Spleen (tissue), 11 donors: ENCODE data around the gene TTLL9. TPM values are rescaled to one million over a fixed set of nuclear protein-coding genes. Genes with fewer than 3 reads are reported as not detected.
A peak's percentile ranks its signal among the peaks of the same experiment; 100 is the strongest.

Source experiments
- DNase-seq: peaks from one replicate; pipeline ENCODE4 v3.0.0-alpha.2; 2020
- H3K27ac ChIP-seq, 8 donors: fragments of 200-600 bp; sonication (generic) in 7 of 8; 1 replicate in 4 of 8; 2 replicates in 4 of 8; pipeline versions ENCODE4 v1.5.0 to v1.8.0; 2016 to 2021; ENCODE audit warnings: inconsistent platforms in 4 of 8, mild to moderate bottlenecking in 4 of 8, moderate library complexity in 1 of 8
- H3K27me3 ChIP-seq, 7 donors: fragments of 200-600 bp; sonication (generic) in 6 of 7; replicated peaks in 1 of 7; 1 replicate in 4 of 7; 2 replicates in 3 of 7; pipeline versions ENCODE4 v1.5.0 to v1.8.0; 2016 to 2021; ENCODE audit warnings: inconsistent platforms in 3 of 7, mild to moderate bottlenecking in 1 of 7
- H3K36me3 ChIP-seq, 6 donors: fragments of 200-600 bp; sonication (generic) in 5 of 6; 1 replicate in 4 of 6; 2 replicates in 2 of 6; pipeline versions ENCODE4 v1.5.0 to v1.8.0; 2016 to 2021; ENCODE audit warnings: inconsistent platforms in 2 of 6
- H3K4me1 ChIP-seq, 6 donors: fragments of 200-600 bp; sonication (generic) in 5 of 6; 1 replicate in 3 of 6; 2 replicates in 3 of 6; pipeline versions ENCODE4 v1.5.0 to v1.8.0; 2016 to 2021; ENCODE audit warnings: inconsistent platforms in 3 of 6
- H3K4me3 ChIP-seq, 8 donors: fragments of 200-600 bp; sonication (generic) in 7 of 8; 1 replicate in 4 of 8; 2 replicates in 4 of 8; pipeline versions ENCODE4 v1.5.0 to v1.8.0; 2016 to 2021; ENCODE audit warnings: inconsistent platforms in 4 of 8, mild to moderate bottlenecking in 4 of 8, moderate library complexity in 2 of 8
- H3K9me3 ChIP-seq, 8 donors: fragments of 200-600 bp; sonication (generic) in 7 of 8; 1 replicate in 4 of 8; 2 replicates in 4 of 8; pipeline versions ENCODE4 v1.5.0 to v1.8.0; 2016 to 2021; ENCODE audit warnings: inconsistent platforms in 4 of 8
- POLR2A ChIP-seq, 3 donors: fragments of 450-650 bp; IDR thresholded peaks; one replicate each; pipeline ENCODE4 v1.5.1; 2017; ENCODE audit warnings: antibody characterized with exemption in 3 of 3, mild to moderate bottlenecking in 1 of 3
- POLR2AphosphoS5 ChIP-seq, 3 donors: sonication (generic); formaldehyde crosslinking; IDR thresholded peaks; one replicate each; pipeline ENCODE4 v1.5.1; 2017; ENCODE audit warnings: antibody characterized with exemption in 3 of 3
- WGBS, 5 donors: extraction: QIAGEN DNeasy Blood & Tissue Kit in 3 of 5; methylation state at CpG; one replicate each; pipeline versions ENCODE4 v1.1.5 to v1.1.7; 2013 to 2018; 5-methylcytosine and 5-hydroxymethylcytosine counted together
- intact Hi-C: fragments of 100-400 bp; cut with DNase I; formaldehyde crosslinking; loops from one replicate; pipeline ENCODE4 v1.15.0; 2023; ENCODE audit warnings: low total_unique reads
- polyA plus RNA-seq, 3 donors: library from polyadenylated mRNA; stranded (reverse); fragments of 200-250 nt; gene quantifications; one replicate each; pipeline ENCODE4 v1.2.1, GENCODE V29; 2013
- total RNA-seq, 7 donors: library from RNA; depleted of rRNA in 3 of 7; stranded (reverse); fragments of >200 nt in 3 of 7; fragmentation: NEBNext Ultra II Directional in 4 of 7; extraction: Animal tissue kit (Norgen Biotek cat#: 25700) in 4 of 7; gene quantifications; one replicate each; pipeline versions ENCODE4 v1.1.0 to v1.2.1, GENCODE V29; 2016 to 2021
- TF ChIP-seq, protein P1 (sequence below), 11 experiments: fragments of 200-600 bp in 7 of 11; fragments of 450-650 bp in 4 of 11; sonication (generic) in 4 of 11; IDR thresholded peaks in 8 of 11; conservative IDR thresholded peaks in 3 of 11; 1 replicate in 7 of 11; 2 replicates in 4 of 11; pipeline versions ENCODE4 v1.4.0 to v1.8.0; 2016 to 2021; ENCODE audit warnings: antibody characterized with exemption in 11 of 11, inconsistent platforms in 4 of 11, mild to moderate bottlenecking in 1 of 11
- donor health status: healthy with polysubstance abuse.
- donor health status: DM: no; HTN: no; CAD: no; lungs with moderate emphysema.
- donor health status: DM: no; HTN: no; CAD: no.
- donor health status: Bipolar disorder and iron deficiency.
- donor health status: healthy.
- donor health status: DM: no; HTN: no; CAD: no.
- donor health status: DM: yes; HTN: yes; CAD: no.

TTLL9 gene
- total and polyA plus RNA-seq, 10 donors: 0.22 to 0.79 (median 0.33) TPM

- TF ChIP-seq POLR2AphosphoS5 (IDR thresholded peaks at IDR 0.05): no peak
- no peak for DNase-seq
- 74 to 90% (median 87%) methylated on average over 9 to 12 of the region's 12 CpGs for WGBS, 5 donors
- Histone ChIP-seq H3K27ac (no peak overlapping the region), H3K4me3 (no peak overlapping the region), H3K27me3 (peaks cover 0 to 36% (median 20%) of the 10 kb centered on the region in 7 donors), H3K9me3 (no peaks in the 10 kb centered on the region), H3K4me1 (peaks cover 16 to 34% (median 31%) of the 10 kb centered on the region in 6 donors), H3K36me3 (no peaks in the 10 kb centered on the region)
- intact Hi-C loops: no loop called here
Observed at GRCh38 chr20:31864521-31865400, 5.7 kb upstream of the TTLL9 start.

GRCh38 chr20:31866221-31866620 is 4.2 kb upstream of the TTLL9 start:
- intact Hi-C loops: no loop called here
- DNase-seq: no peak
- Histone ChIP-seq H3K4me3 (no peak overlapping the region), H3K9me3 (no peaks in the 10 kb centered on the region), H3K36me3 (no peaks in the 10 kb centered on the region), H3K27me3 (peaks cover 0 to 36% (median 18%) of the 10 kb centered on the region in 7 donors), H3K27ac (no peak overlapping the region), H3K4me1 (peaks cover 7 to 36% (median 31%) of the 10 kb centered on the region in 6 donors)
- TF ChIP-seq POLR2AphosphoS5 (IDR thresholded peaks at IDR 0.05): no peak
- TF ChIP-seq, protein P1, sequence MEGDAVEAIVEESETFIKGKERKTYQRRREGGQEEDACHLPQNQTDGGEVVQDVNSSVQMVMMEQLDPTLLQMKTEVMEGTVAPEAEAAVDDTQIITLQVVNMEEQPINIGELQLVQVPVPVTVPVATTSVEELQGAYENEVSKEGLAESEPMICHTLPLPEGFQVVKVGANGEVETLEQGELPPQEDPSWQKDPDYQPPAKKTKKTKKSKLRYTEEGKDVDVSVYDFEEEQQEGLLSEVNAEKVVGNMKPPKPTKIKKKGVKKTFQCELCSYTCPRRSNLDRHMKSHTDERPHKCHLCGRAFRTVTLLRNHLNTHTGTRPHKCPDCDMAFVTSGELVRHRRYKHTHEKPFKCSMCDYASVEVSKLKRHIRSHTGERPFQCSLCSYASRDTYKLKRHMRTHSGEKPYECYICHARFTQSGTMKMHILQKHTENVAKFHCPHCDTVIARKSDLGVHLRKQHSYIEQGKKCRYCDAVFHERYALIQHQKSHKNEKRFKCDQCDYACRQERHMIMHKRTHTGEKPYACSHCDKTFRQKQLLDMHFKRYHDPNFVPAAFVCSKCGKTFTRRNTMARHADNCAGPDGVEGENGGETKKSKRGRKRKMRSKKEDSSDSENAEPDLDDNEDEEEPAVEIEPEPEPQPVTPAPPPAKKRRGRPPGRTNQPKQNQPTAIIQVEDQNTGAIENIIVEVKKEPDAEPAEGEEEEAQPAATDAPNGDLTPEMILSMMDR (IDR thresholded peaks at IDR 0.05 in 8 of 11, conservative IDR thresholded peaks at IDR 0.05 in 3 of 11): no peak
- TF ChIP-seq POLR2A (IDR thresholded peaks at IDR 0.05): no peak
- 69 to 84% (median 83%) methylated on average over 3 of the region's 3 CpGs for WGBS, 5 donors

GRCh38 chr20:31868853-31869672 is 1.4 kb upstream of the TTLL9 start:
- Histone ChIP-seq H3K27me3 (peaks cover 0 to 38% (median 18%) of the 10 kb centered on the region in 7 donors), H3K27ac (no peak overlapping the region), H3K36me3 (no peaks in the 10 kb centered on the region), H3K4me1 (peaks cover 5 to 29% (median 24%) of the 10 kb centered on the region in 6 donors), H3K4me3 (peak overlapping the region in 4 of 8 donors; percentile 50 to 83 (median 63)), H3K9me3 (no peaks in the 10 kb centered on the region)
- no peak for TF ChIP-seq POLR2A (IDR thresholded peaks at IDR 0.05)
- TF ChIP-seq, protein P1 (IDR thresholded peaks at IDR 0.05 in 8 of 11, conservative IDR thresholded peaks at IDR 0.05 in 3 of 11): no peak
- TF ChIP-seq POLR2AphosphoS5 (IDR thresholded peaks at IDR 0.05): no peak
- 48 to 69% (median 66%) methylated on average over 4 to 12 of the region's 12 CpGs for WGBS, 5 donors
- intact Hi-C loops: no loop called here
- DNase-seq: no peak

- H3K27ac ChIP-seq: peak overlapping the region in 3 of 8 donors; percentile 52 to 65 (median 62)
- 4 to 16% (median 5%) methylated on average over 1 of the region's 1 CpG for WGBS, 5 donors
Observed at GRCh38 chr20:31869673-31869941, 827 bp upstream of the TTLL9 start.

More at GRCh38 chr20:31869673-31869941, 827 bp upstream of the TTLL9 start:
- intact Hi-C loops: no loop called here
- H3K4me1 ChIP-seq: peaks cover 5 to 29% (median 24%) of the 10 kb centered on the region in 6 donors
- peak overlapping the region; percentile 36 to 83 (median 56) for H3K4me3 ChIP-seq
- no peak for TF ChIP-seq POLR2AphosphoS5 (IDR thresholded peaks at IDR 0.05)
- TF ChIP-seq POLR2A (IDR thresholded peaks at IDR 0.05): no peak
- no peaks in the 10 kb centered on the region for H3K9me3 ChIP-seq
- H3K36me3 ChIP-seq: no peaks in the 10 kb centered on the region
- no peak for DNase-seq
- peaks cover 0 to 38% (median 18%) of the 10 kb centered on the region in 7 donors for H3K27me3 ChIP-seq
